ENCODE results near the gene SNX10.

The SNX10 gene

DNA sequence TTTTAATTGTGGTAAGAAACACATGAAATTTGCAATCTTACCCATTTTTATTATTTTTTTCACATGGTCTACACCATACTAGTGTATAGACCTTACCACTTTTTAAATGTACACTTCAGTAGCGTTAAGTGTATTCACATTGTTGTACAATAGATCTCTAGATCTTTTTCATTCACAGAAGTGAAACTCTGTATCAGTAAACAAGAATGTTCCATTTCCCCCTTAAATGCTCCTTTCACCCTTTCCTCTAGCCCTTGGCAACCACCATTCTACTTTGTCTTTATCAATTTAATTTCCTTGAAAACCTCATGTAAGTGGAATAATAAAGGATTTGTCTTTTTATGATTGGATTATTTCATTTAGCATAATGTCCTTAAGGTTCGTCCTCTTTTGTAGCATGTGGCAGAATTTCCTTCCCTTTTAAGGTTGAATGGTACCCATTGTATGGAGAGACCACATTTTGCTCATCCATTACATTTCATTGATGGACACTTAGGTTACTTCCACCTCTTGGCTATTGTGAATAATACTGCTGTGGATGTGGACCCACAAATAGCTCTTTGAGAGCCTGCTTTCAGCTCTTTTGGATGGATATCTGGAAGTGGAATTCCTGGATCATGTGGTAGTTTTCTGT, 45.7 kb downstream of the SNX10 start:
- DNase-seq (ENCODE audit: low read depth), result no peak

DNA sequence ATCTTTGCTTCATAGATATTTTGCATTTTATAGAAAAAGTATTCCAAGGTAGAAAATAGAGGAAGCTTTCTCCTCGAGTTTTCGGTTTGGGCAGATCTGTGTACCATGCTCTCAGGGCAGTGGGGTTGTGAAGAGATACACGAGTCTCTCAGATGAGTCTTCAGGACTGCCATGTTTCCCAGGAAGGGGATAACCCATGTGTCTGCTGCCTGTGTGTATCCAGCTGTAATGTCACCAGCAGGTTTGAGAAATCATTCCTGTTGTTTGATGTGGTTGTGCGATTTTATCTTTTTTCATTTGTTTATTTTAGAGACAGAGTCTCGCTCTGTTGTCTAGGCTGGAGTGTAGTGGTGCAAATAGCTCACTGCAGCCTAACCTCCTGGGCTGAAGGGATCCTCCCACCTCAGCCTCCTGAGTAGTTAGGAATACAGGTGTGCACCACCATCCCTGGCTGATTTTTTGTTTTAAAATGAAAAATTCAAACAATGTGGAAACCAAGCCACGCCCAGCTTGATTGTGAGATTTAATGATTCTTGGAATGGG, 48.9 kb downstream of the SNX10 start:
- DNase-seq (ENCODE audit: low read depth), result no peak

DNA sequence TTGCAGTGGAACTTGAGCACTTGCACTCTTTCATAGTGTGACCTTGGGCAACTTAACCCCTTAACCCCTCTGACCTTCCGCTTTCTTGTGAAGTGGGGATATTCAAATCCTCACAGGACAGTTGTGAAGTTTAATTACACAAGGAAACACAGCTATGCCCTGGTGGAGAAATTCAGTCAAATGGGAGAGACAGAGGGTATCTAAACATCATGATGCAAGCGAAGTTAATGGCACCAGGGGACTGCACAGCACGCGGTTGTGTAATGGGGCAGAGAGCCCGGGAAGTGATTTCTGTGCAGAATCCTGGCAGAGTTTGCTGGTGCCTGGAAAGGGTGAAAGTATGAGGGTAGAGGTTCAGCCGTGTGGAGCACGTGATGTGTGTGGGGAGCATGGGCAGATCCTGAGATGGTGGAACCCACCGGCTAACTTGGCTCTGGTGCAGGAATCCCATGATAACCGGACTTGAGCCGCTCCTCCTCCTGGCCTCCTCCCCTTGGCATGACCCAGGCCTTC, 51.7 kb downstream of the SNX10 start:
- DNase-seq (ENCODE audit: low read depth), result no peak

DNA sequence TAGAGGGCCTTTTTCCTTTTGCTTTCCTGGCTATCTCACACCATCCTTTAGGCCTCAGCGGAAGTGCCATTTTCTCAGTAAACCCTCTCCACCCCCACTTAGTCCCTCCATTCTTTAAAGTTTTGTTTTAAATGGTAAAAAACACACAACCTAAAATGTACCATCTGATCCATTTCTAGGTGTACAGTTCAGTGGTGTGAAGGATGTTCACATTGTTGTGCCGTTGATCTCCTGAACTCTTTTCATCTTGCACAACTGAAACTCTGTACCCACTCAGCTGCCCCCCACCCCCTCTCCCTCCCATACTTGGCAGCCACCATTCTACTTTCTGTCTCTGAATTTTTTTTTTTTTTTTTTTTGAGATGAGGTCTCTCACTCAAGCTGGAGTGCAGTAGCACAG, 52.2 kb downstream of the SNX10 start:
- DNase-seq (ENCODE audit: low read depth), result no peak

DNA sequence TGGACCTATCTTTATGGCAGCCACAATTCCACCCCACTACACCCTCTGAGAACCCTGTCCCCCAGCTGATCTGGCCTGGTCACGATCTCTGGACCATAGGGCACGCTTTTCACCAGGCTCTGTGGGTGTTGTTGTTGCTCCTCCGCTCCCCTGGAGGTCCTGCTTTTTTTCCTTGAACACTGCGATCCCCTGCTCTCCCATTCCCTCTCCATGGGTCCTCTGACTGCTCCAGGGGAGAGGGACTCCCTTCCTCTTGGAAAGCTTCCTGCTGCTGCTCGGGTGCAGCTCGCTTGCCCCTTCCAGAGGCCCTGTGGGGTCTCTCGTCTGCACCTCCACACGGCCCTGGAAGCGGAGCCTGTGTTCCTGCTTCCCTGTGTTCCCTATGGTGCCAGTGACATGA, 53.5 kb downstream of the SNX10 start:
- DNase-seq (ENCODE audit: low read depth), result no peak

DNA sequence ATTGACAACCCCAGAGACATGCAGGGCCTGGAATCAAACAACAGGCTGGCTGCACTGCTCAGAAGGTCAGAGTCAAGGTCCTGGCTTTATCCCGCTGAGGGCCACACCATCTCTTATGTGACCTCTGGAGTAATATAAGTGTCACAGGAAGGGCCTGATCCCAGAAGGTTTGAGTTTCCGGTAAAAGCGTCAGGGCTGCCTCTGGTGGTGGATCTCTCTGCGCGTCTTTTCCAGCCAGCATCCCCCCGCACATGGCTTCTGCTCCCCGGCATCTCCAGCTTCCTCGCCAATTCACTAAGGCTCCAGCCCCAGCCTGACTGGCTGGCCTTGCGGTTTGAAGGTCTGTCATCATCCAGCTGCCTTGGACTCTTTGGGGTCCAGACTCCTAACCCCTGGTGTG, 54.2 kb downstream of the SNX10 start:
- DNase-seq (ENCODE audit: low read depth), result no peak

DNA sequence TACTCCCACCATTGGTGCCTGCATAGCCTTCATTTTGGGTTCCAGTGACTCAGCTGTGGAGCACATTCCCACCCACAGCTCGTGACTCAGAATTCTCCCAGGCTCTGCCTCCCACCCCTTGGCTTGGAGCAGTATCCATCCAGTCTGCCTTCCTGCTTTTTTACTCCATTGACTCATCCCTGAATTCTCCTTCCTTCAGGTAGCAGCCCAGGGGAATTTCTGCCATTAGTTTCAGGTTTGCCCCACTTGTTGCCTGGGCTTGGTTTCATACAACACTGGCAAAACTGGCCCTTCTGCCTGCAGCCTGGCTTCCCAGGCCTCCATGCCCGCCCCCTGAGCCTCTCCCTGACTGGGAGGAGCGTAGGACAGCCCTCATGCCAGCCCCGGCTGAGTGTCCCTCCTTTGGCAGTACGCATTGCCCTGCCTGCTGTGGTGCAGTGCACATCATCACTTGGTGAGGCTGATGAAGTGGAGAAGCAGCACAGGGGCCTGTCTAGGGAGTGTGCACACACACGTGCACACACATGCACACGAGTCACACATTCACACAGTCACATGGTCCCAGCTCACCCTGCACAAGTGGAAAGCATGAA, 55.0 kb downstream of the SNX10 start:
- DNase-seq (ENCODE audit: low read depth), result no peak

DNA sequence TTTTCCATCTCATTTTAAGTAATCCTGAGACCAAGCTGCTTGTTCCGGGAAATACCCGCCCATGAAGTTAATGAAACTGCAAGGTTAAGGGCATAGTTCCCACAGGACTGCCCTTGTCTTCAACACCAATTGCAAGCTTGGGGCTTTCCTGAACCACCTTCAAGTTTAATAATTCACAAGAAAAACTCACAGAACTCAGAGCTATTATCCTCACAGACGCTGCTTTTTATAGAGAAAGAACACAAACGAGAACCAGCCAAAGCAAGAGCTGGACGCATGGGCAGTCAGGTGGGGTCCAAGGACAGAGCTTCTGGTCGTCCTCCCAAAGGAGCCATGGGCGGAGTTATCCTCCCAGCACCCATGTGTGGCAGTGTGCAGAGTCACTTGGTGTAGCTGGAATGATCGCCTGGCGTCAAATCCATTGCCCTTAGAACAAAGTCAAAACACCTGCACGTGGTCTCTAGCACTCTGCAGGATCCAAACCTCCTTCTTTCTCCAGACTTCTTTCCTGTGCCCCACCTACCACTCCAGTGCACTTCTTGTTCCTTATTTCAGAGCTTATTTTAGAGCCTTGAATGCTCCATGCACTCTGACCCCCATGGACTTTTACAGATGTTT, 56.7 kb downstream of the SNX10 start:
- no peak for DNase-seq (ENCODE audit: low read depth)

DNA sequence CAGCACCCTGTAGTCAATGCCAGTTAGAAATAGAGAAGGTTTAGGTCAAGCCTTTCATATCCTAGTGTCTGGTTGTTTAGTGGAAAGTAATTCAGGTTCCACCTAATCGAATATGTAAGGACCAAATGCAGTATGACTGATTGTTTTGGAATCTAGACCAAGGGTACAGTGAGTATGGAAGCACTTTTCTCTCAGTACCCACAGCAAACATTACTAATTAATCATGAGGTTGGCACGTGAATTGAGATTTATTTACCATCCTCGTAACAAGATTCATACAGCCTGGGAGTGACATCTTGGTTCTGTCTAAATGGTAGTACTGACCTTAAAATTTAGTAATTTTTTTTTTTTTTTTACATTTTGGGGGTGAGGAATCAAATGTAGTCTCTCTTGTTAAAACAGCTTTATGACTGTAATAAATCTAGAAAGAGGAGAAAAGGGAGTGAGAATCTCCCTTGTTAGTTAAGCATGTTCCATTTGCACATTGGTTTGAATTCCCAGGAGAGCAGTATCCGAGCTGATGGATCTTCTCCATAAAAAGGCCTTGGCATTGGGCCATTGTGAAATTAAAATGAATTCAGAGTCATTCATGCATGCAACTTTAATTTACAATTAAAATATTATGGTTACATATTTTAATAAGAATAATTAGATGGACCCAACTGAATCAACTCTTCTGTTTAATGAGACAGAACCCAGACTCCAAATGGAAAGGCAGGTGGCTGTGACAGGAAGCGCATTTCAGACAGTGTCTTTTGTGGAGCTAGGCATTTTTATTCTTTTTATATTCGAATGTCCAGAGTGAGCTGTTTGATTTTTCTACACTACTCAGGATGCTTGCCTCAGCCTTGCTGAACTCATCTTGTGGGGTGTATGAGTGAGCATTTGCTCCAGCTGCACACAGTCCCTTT, 57.6 kb downstream of the SNX10 start:
- no peak for DNase-seq (ENCODE audit: low read depth)

DNA sequence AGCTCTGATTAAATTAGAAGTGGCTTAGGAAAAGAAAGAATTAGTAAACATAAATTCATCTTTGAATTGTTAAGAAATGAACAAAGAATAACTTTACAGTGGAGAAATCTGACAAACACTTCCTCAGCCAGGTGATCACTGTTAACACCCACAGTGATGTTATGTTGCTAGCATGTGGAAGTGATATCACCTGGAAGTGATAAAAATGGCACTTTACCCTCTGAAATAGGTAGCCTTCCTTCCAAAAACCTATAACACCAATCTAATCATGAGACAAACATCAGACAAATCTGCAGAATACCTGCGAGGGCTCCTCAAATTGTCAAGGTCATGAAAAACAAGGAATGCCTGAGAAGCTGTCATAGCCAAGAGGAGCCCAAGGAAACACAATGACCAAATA, 59.5 kb downstream of the SNX10 start:
- no peak for DNase-seq (ENCODE audit: low read depth)

DNA sequence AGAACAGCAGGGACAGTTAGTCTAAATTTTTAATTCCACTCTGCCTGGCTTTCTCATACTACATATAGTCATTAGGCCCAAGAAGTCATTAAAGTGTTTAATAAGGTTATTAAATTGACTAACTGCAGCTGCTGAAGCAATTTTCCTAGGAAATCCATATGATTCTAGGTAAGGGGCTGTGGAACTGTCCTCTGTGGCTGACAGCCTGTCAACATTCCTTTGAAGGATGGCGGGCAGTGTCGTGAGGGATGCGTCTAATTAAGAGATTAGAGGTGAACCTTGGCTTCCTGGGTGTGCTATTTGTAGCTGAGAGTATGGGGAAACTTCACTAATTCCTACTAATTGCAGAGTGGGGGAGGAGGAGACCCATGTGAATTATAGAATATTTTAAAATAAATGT, 64.6 kb downstream of the SNX10 start:
- no peak for DNase-seq (ENCODE audit: low read depth)

DNA sequence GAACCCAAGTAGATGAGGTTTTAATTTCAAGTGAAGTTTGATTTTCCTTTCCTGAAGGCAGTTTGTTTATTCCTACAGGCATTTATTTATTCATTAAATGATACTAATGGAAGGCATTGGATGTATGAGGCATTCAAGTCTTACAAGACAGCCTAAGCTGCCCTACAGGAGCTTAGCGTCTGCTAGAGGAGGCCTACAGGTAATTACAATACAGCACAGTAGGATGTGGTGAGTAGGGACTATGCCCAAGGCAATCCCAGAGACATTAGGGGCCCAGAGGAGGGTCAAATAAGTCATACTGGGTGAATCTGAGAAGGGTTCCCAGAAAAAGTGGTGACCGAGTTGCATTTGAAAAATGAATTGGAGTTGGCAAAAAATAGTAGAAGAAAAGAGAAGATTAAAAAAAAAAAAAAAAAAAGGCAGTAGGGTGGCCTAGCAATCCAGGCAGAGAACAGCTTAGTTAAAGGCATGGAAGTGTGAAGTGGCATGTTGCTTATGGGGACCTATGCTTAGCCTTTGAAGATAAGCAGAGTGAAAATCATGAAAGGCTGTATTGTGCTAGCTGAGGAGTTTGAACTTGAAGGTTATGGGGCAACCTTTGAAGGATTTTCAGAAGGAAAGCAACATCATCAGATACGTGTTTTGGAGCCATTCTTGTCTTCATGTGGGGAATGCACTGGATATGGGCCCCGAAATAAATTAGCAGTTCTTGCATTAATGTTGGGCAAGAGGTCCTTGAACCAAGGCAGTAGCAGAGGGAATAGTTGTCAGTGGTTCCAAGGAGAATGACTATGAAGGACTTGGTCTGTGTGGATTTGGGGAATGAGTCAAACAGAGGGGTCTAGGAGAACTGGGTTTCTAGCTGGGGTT, 65.5 kb downstream of the SNX10 start:
- DNase-seq (ENCODE audit: low read depth), result no peak

DNA sequence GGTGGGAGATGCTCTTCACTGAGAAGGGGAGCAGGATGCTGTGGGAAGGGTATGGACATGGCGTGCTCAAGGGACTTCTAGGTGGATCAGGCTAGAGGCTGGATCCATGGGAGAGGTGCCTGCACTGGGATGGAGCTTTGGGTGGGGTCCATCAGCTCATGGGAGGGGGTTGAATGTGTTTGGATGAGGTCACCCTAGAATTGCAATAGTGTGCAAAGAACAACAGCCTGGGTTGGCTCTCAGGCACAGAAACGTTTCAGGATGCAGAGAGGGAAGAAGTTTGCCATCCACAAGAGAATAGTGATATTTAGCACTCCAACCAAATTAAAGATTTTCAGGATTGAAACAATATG, 66.1 kb downstream of the SNX10 start:
- DNase-seq (ENCODE audit: low read depth), result no peak

DNA sequence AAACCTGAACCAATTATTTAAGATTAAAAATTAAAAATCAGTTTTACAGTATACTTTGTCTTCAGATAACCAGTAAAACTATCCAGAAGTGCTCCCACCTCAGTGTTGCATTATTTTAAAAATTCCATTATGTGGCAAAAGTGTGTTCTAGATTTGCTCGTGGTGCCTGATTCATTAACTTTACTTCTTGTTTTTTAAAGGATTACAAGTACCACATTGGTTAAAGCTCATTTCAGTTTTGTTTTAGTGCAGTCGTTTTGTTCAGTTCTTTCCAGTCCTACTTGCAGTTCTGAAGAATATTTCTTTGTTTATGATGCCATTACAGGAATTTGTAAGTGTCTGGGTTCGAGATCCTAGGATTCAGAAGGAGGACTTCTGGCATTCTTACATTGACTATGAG, 69.0 kb downstream of the SNX10 start:
- no peak for DNase-seq (ENCODE audit: low read depth)

DNA sequence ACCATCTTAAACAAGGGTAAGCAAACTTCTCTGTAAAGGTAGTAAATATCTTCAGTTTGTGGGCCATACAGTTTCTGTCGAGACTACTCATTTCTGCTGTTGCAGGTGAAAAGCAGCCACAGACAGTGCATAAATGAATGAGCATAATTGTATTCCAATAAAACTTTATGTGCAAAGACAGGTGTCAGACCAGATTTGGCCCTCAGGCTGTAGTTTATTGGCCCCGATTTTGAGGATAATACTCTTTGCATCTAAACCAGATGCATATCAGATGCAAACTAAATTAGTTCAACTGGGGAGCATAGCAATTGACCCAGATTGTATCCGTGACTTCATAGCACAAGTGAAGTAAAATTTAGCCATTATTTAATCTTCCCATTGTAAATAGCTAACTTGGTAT, 70.0 kb downstream of the SNX10 start:
- no peak for DNase-seq (ENCODE audit: low read depth)

DNA sequence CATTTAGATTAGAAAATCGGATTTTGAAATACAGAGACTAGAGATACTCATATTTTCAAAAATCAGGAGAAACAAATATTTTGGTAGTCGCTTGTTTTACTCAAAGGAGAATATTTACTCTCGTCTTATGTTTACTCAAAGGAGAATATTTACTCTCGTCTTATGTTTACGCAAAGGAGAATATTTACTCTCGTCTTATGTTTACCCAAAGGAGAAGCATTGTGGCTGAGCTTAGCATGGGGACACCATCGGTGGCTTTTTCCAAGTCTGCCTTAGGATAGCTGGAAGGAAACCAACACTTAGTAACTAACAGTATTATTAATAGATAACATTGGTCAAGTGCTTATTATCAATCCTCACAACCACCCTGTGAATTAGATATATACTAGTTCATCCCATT, 71.8 kb downstream of the SNX10 start:
- no peak for DNase-seq (ENCODE audit: low read depth)

DNA sequence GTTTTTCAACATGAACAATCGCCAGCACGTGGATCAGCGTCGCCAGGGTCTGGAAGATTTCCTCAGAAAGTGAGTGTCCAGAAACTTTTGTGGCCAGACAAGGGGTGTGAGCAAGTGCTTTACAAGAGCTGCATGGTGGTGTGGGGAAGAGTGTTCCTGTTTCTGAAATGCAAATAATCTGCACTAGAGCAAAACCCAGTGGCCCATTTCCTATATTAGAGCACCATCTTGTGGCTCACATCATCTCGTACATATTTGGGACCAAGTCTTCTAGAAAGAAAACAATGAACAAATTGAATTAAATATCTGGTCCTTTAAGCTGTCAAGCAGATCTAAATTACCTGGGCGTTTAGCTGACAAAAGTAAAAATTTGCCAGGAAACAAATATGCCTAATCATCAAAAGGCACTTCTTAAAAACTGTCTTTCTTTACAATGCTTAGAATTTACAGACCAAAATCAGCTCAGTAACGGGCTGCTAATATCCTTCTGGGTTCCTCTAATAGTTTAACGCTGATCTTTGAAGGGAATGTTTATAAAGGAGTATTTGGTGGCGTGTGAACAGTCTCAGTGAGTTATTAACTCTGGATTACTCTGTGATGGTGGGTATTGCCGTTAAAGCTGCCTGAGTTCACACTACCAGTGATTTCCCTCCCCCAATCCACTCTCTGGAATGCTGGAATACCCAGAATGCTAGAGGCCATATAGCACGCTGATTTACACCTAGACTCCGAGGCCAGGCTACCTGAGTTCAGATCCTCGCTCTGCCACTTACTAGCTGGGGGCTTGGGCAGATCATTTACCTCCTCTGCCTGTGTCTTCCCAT, 73.6 kb downstream of the SNX10 start:
- DNase-seq (ENCODE audit: low read depth), result peak; percentile 22

DNA sequence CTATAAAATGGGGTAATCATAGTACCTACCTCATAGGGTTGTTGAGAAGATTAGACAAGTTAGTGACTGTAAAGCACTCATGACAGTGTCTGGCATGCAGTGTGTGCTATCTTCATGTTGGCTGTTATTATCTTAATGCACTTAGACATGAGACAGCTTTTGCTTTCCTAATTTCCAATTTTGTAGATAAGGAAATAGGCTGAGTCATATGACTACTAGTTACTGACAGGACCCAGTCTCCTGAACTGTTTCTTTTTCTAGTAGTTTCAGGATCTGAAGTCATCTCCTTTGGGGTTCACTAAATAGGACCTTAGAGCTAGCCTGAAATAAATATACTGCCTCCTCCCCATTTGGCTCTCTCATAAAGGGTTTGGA, 74.2 kb downstream of the SNX10 start:
- DNase-seq (ENCODE audit: low read depth), result no peak

DNA sequence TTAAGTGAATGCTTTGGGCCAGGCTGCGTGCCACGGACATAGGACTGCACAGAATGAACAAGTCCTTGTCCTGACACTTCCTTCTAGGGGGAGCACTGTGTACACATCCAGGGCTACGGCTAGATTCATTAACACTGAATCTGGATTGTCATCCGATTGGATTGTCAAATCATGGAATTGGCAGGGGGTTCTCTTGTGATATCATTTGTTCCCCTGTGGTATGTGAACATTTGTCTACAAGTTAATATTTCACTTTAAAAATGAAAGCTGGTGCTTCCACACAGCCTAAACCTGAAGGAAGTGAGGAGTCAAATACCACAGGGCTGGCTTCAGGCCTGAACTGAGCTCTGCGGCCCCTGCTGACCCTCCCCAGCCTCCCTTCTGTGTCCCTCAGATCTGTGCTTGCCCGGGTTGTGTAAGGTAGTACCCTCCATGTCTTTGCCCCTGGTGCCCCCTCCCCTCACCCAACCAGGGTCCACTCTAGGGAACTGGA, 75.6 kb downstream of the SNX10 start:
- DNase-seq (ENCODE audit: low read depth), result no peak

DNA sequence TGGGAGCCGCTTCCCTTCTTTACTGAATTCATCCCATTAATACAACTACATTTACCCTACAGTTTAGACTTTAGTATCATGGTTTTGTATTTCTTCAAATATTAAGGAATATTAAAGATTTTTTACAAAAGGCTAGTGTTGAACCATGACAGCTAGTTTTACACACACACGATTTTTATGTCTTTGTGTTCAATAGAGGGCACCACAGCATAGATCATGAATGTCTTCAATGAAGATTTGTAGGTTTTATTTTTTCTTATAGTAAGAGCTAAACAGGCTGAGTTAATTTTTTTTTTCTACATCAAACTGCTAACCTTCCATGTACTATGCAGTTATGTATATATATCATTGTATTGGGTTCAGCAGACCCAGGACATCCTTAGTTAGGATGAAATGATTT, 76.9 kb downstream of the SNX10 start:
- DNase-seq (ENCODE audit: low read depth), result no peak
